Astrocyte of the spinal cord (primary cell): ENCODE results near the gene M6PR.

Experiments
- DNase-seq: peaks from one replicate; pipeline ENCODE4 v3.0.0; 2011; ENCODE audit warnings: low read depth, low spot score
- H3K4me3 ChIP-seq: 2 replicates; pipeline ENCODE4 v1.5.1; 2011; ENCODE audit warnings: low read depth, mild to moderate bottlenecking, low read length, moderate library complexity
- in situ Hi-C: cut with HindIII; loops from 2 replicates; pipeline ENCODE4 v1.10.0; 2017; ENCODE audit warnings: low sequenced_read_pairs
- TF ChIP-seq, protein P1 (sequence below): IDR thresholded peaks from 2 replicates; pipeline ENCODE4 v1.5.1; 2012; ENCODE audit warnings: low read depth, mild to moderate bottlenecking, low read length, inconsistent platforms

Gene M6PR

GRCh38 chr12:8989413-8989812, 40.0 kb upstream of the M6PR start, which contains the start of gene KLRG1:
TSS of gene KLRG1 (plus strand) at chr12:8989546. CDS start at chr12:8989636, 90 bp downstream.
- DNase-seq: no peak
- TF ChIP-seq, protein P1, sequence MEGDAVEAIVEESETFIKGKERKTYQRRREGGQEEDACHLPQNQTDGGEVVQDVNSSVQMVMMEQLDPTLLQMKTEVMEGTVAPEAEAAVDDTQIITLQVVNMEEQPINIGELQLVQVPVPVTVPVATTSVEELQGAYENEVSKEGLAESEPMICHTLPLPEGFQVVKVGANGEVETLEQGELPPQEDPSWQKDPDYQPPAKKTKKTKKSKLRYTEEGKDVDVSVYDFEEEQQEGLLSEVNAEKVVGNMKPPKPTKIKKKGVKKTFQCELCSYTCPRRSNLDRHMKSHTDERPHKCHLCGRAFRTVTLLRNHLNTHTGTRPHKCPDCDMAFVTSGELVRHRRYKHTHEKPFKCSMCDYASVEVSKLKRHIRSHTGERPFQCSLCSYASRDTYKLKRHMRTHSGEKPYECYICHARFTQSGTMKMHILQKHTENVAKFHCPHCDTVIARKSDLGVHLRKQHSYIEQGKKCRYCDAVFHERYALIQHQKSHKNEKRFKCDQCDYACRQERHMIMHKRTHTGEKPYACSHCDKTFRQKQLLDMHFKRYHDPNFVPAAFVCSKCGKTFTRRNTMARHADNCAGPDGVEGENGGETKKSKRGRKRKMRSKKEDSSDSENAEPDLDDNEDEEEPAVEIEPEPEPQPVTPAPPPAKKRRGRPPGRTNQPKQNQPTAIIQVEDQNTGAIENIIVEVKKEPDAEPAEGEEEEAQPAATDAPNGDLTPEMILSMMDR: no peak
- in situ Hi-C loops: no loop called here
- H3K4me3 ChIP-seq: no peak within 1 kb of the TSS

DNA sequence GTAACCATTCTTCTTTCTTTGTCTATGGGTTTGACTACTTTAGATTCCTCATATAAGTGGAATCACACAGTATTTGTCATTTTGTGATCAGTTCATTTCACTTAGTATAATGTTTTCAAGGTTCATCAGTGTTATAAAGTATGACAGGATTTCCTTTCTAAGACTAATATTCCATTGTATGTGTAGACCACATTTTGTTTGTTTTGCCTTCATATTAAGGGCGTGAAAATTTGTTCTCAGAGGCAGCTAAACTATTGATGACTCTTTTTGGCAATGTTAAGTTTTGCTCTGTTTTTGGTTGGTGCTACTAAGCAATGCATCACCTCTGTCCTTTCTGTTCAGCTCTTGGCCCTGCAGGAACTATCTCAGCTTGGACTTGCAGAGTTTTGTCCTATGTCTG, 38.2 kb upstream of the M6PR start:
- H3K4me3 ChIP-seq: no peak overlapping the region
- TF ChIP-seq, protein P1: no peak
- in situ Hi-C loops: no loop called here
- DNase-seq: no peak

DNA sequence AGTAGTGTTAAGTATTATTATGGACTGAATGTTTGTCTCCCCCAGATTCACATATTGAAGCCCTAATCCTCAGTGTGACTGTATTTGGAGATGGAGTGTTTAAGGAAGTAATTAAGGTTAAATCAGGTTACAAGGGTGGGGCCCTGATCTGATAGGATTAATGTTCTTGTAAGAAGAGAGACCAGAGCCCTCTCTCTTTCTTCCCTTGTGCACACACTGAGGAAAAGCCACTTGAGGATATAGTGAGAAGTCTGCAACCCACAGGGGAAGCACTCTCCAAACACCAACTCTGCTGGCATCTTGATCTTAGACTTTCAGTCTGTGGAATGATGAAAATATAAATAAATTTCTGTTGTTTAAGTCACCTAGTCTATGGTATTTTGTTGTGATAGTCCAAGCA, 37.7 kb upstream of the M6PR start:
- no peak overlapping the region for H3K4me3 ChIP-seq
- in situ Hi-C loops: no loop called here
- TF ChIP-seq, protein P1: no peak
- no peak for DNase-seq

DNA sequence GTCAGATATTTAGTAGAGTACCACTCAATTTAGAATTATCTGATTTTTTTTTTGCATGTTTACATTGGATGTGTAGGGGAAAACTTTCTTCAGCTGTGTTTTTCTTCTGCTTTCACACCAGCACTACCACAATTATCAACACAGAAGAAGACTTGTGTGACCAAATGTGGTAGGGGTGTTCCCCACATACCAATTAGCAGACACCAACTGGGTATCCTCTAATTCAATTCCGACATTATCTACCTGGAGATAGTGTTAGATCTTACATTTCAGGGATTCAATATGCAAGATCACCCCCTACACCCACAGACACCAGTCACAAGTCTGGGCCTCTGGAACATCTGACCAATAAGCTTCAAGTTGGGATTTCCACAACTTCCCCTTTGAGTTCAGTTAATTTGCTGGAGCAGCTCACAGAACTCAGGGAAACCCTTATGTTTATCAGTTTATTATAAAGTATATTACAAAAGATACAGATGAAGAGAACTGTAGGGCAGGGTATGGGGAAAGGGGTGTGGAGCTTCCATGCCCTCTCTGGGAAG, 35.8 kb upstream of the M6PR start:
- TF ChIP-seq, protein P1: no peak
- DNase-seq: no peak
- in situ Hi-C loops: no loop called here

DNA sequence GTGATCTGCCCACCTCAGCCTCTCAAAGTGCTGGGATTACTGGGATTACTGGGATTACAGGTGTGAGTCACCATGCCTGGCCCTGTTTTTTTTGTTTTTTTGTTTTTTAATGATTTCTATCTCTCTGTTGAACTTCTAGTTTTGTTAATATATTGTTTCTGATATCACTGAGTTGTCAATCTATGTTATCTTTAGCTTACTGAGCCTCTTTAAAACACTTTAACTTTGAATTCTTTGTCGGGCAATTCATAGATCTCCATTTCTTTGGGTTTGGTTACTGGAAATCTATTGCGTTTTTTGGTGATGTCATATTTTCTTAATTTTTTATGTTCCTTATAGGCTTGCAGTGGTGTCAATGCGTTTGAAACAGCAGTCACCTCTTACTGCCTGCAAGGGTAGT, 30.7 kb upstream of the M6PR start:
- in situ Hi-C loops: no loop called here
- no peak for DNase-seq
- H3K4me3 ChIP-seq: no peak overlapping the region
- TF ChIP-seq, protein P1: no peak

More for the DNA sequence above, 35.8 kb upstream of the M6PR start:
- no peak overlapping the region for H3K4me3 ChIP-seq

DNA sequence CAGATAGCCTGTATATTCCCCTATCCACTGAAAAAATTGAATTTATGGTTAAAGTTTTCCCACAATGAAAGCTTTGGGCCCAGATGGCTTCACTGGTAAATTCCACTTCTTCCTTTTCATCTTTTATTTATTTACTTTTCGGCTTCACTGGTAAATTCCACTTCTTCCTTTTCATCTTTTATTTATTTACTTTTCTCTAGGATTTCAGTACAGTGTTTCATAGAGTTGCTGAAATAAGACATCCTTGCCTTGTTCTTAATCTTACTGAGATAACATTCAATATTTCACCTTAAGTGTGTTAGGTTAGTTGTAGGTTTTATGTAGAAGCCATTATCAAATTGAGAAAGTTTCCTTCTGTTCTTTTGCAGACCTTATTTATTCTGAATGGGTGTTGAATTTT, 21.0 kb upstream of the M6PR start:
- H3K4me3 ChIP-seq: no peak overlapping the region
- TF ChIP-seq, protein P1: no peak
- in situ Hi-C loops: no loop called here
- peak; percentile 4 for DNase-seq
